GDM1 (cell line): Measurements from ENCODE around the gene HMGCLL1.

ENCODE experiments used
- DNase-seq: peaks from one replicate; lab custom pipeline; 2025; lab: John Stamatoyannopoulos, UW

HMGCLL1 gene

GRCh38 chr6:55531496-55531895, 47.5 kb downstream of the HMGCLL1 start:
- DNase-seq: no peak

- no peak for DNase-seq
Measured at GRCh38 chr6:55530931-55531330, 48.1 kb downstream of the HMGCLL1 start.

- no peak for DNase-seq
Measured at GRCh38 chr6:55528624-55529023, 50.4 kb downstream of the HMGCLL1 start.

- no peak for DNase-seq
Measured at GRCh38 chr6:55524441-55524840, 54.6 kb downstream of the HMGCLL1 start.

- no peak for DNase-seq
Measured at GRCh38 chr6:55518529-55519060, 60.4 kb downstream of the HMGCLL1 start.

GRCh38 chr6:55516736-55517135, 62.3 kb downstream of the HMGCLL1 start:
- no peak for DNase-seq

GRCh38 chr6:55512904-55513303, 66.1 kb downstream of the HMGCLL1 start:
- no peak for DNase-seq

- no peak for DNase-seq
Measured at GRCh38 chr6:55511122-55511800, 67.7 kb downstream of the HMGCLL1 start.

- DNase-seq: no peak
Measured at GRCh38 chr6:55499591-55499990, 79.4 kb downstream of the HMGCLL1 start.

- DNase-seq: no peak
Measured at GRCh38 chr6:55497694-55498093, 81.3 kb downstream of the HMGCLL1 start.

- no peak for DNase-seq
Measured at GRCh38 chr6:55496201-55496600, 82.8 kb downstream of the HMGCLL1 start.

- no peak for DNase-seq
Measured at GRCh38 chr6:55495277-55495676, 83.7 kb downstream of the HMGCLL1 start.

GRCh38 chr6:55494411-55494810, 84.6 kb downstream of the HMGCLL1 start:
- no peak for DNase-seq

GRCh38 chr6:55492259-55492658, 86.7 kb downstream of the HMGCLL1 start:
- no peak for DNase-seq

- no peak for DNase-seq
Measured at GRCh38 chr6:55490871-55491270, 88.1 kb downstream of the HMGCLL1 start.

- no peak for DNase-seq
Measured at GRCh38 chr6:55474382-55474781, 104.6 kb downstream of the HMGCLL1 start.

GRCh38 chr6:55473722-55474121, 105.3 kb downstream of the HMGCLL1 start:
- no peak for DNase-seq

- no peak for DNase-seq
Measured at GRCh38 chr6:55469951-55470366, 109.0 kb downstream of the HMGCLL1 start.

- no peak for DNase-seq
Measured at GRCh38 chr6:55456016-55456415, 123.0 kb downstream of the HMGCLL1 start.

GRCh38 chr6:55450005-55450404, 129.0 kb downstream of the HMGCLL1 start:
- no peak for DNase-seq

- DNase-seq: no peak
Measured at GRCh38 chr6:55449225-55449624, 129.8 kb downstream of the HMGCLL1 start.

GRCh38 chr6:55448451-55448850, 130.5 kb downstream of the HMGCLL1 start:
- DNase-seq: no peak

GRCh38 chr6:55447891-55448290, 131.1 kb downstream of the HMGCLL1 start:
- DNase-seq: no peak

GRCh38 chr6:55445648-55446204, 133.3 kb downstream of the HMGCLL1 start:
- DNase-seq: no peak
